ENCODE measurements around the gene SP9.
"Not testable (repeated sequence)": the region's sequence is repeated elsewhere in the genome, so short reads cannot be mapped to it uniquely, and the experiment has no call there.

The SP9 gene

GRCh38 chr2:174362949-174363348 is 28.2 kb downstream of the SP9 start:
- TF ChIP-seq CTCF (IDR thresholded peaks at IDR 0.05; ENCODE audit: low read depth, low read length, missing control alignments) = no peak
- DNase-seq (ENCODE audit: low read depth) = no peak
- no peak overlapping the region for H3K4me3 ChIP-seq (ENCODE audit: low read depth, low read length)
- in situ Hi-C loops (cut with HindIII; ENCODE audit: low sequenced_read_pairs) = no loop called here

- DNase-seq (ENCODE audit: low read depth); in situ Hi-C loops (cut with HindIII; ENCODE audit: low sequenced_read_pairs): not testable (repeated sequence)
Observed at GRCh38 chr2:174363492-174364225, 28.9 kb downstream of the SP9 start.

GRCh38 chr2:174364628-174365027 is 29.9 kb downstream of the SP9 start:
- no peak for DNase-seq (ENCODE audit: low read depth)
- no peak overlapping the region for H3K4me3 ChIP-seq (ENCODE audit: low read depth, low read length)
- in situ Hi-C loops (cut with HindIII; ENCODE audit: low sequenced_read_pairs) = no loop called here
- TF ChIP-seq CTCF (IDR thresholded peaks at IDR 0.05; ENCODE audit: low read depth, low read length, missing control alignments) = no peak

More at GRCh38 chr2:174363492-174364225, 28.9 kb downstream of the SP9 start:
- H3K4me3 ChIP-seq (ENCODE audit: low read depth, low read length) = not testable (repeated sequence)

- H3K4me3 ChIP-seq (ENCODE audit: low read depth, low read length) = no peak overlapping the region
- in situ Hi-C loops (cut with HindIII; ENCODE audit: low sequenced_read_pairs) = no loop called here
- DNase-seq (ENCODE audit: low read depth) = peak; percentile 70
- TF ChIP-seq CTCF (IDR thresholded peaks at IDR 0.05; ENCODE audit: low read depth, low read length, missing control alignments) = no peak
Observed at GRCh38 chr2:174365571-174365970, 30.8 kb downstream of the SP9 start.

- in situ Hi-C loops (cut with HindIII; ENCODE audit: low sequenced_read_pairs) = no loop called here
- DNase-seq (ENCODE audit: low read depth) = no peak
- no peak for TF ChIP-seq CTCF (IDR thresholded peaks at IDR 0.05; ENCODE audit: low read depth, low read length, missing control alignments)
- no peak overlapping the region for H3K4me3 ChIP-seq (ENCODE audit: low read depth, low read length)
Observed at GRCh38 chr2:174368691-174369090, 33.9 kb downstream of the SP9 start.

- no peak overlapping the region for H3K4me3 ChIP-seq (ENCODE audit: low read depth, low read length)
- no peak for DNase-seq (ENCODE audit: low read depth)
- TF ChIP-seq CTCF (IDR thresholded peaks at IDR 0.05; ENCODE audit: low read depth, low read length, missing control alignments) = no peak
- in situ Hi-C loops (cut with HindIII; ENCODE audit: low sequenced_read_pairs) = no loop called here
Observed at GRCh38 chr2:174376967-174377366, 42.2 kb downstream of the SP9 start.

GRCh38 chr2:174383796-174384195 is 49.0 kb downstream of the SP9 start:
- TF ChIP-seq CTCF (IDR thresholded peaks at IDR 0.05; ENCODE audit: low read depth, low read length, missing control alignments) = no peak
- DNase-seq (ENCODE audit: low read depth) = no peak
- in situ Hi-C loops (cut with HindIII; ENCODE audit: low sequenced_read_pairs) = no loop called here
- no peak overlapping the region for H3K4me3 ChIP-seq (ENCODE audit: low read depth, low read length)

Measured in astrocyte of the cerebellum (primary cell).